Erythroblast (primary cell): ENCODE results near the gene DHRS2.
A peak's percentile ranks its signal among the peaks of the same experiment; 100 is the strongest.
"Not testable (repeated sequence)": the region's sequence is repeated elsewhere in the genome, so short reads cannot be mapped to it uniquely, and the experiment has no call there.

ENCODE experiments used
- DNase-seq, 2 experiments: peaks; one replicate each; lab custom pipeline; 2025; lab: John Stamatoyannopoulos, UW
- GATA1 ChIP-seq: IDR thresholded peaks from 2 replicates; pipeline ENCODE4 v1.6.1; 2011; ENCODE audit warnings: low read depth, mild to moderate bottlenecking, control low read depth, low read length, moderate library complexity
- POLR2A ChIP-seq: IDR thresholded peaks from 2 replicates; pipeline ENCODE4 v1.6.1; 2011; ENCODE audit warnings: mild to moderate bottlenecking, low read length

Gene DHRS2

GRCh38 chr14:23636317-23637211 lies at the start of gene DHRS2:
DHRS2 (plus strand) TSS chr14:23636364; CDS start chr14:23638865, 2,501 bp downstream.
- TF ChIP-seq GATA1: no peak
- no peak for TF ChIP-seq POLR2A
- peak in 1 of 2 experiments; percentile 11 for DNase-seq

- DNase-seq: peak; percentile 89 to 90
- TF ChIP-seq POLR2A: no peak
- no peak for TF ChIP-seq GATA1
Measured at GRCh38 chr14:23588884-23589598, 47.1 kb upstream of the DHRS2 start.

- TF ChIP-seq GATA1 (no peak), POLR2A (no peak)
- DNase-seq: no peak
Measured at GRCh38 chr14:23589606-23590005, 46.6 kb upstream of the DHRS2 start.

- TF ChIP-seq POLR2A (no peak), GATA1 (no peak)
- DNase-seq: no peak
Measured at GRCh38 chr14:23590198-23590597, 46.0 kb upstream of the DHRS2 start.

GRCh38 chr14:23594191-23594590 lies 42.0 kb upstream of the DHRS2 start:
- DNase-seq: not testable (repeated sequence)

- TF ChIP-seq GATA1: no peak
- TF ChIP-seq POLR2A: no peak
- no peak for DNase-seq
Measured at GRCh38 chr14:23600322-23600707, 35.8 kb upstream of the DHRS2 start.

- no peak for TF ChIP-seq POLR2A
- no peak for TF ChIP-seq GATA1
- no peak for DNase-seq
Measured at GRCh38 chr14:23600806-23601205, 35.4 kb upstream of the DHRS2 start.

- TF ChIP-seq GATA1: no peak
- TF ChIP-seq POLR2A: no peak
- no peak for DNase-seq
Measured at GRCh38 chr14:23601424-23601823, 34.7 kb upstream of the DHRS2 start.

- DNase-seq: no peak
- TF ChIP-seq POLR2A: no peak
- TF ChIP-seq GATA1: no peak
Measured at GRCh38 chr14:23601845-23602180, 34.4 kb upstream of the DHRS2 start.

- TF ChIP-seq POLR2A (no peak), GATA1 (no peak)
- no peak for DNase-seq
Measured at GRCh38 chr14:23602181-23603095, 33.7 kb upstream of the DHRS2 start.

- DNase-seq: no peak
- TF ChIP-seq GATA1 (no peak), POLR2A (no peak)
Measured at GRCh38 chr14:23603103-23603502, 33.1 kb upstream of the DHRS2 start.

GRCh38 chr14:23604148-23604547 lies 32.0 kb upstream of the DHRS2 start:
- no peak for DNase-seq
- TF ChIP-seq GATA1: no peak
- no peak for TF ChIP-seq POLR2A

- no peak for DNase-seq
- TF ChIP-seq POLR2A (no peak), GATA1 (no peak)
Measured at GRCh38 chr14:23604675-23605170, 31.4 kb upstream of the DHRS2 start.
